ENCODE data around the gene DYNC1I1. TPM values are rescaled to one million over a fixed set of nuclear protein-coding genes. Genes with fewer than 3 reads are reported as not detected.

Gene DYNC1I1
- total and polyA plus RNA-seq, 2 of the 4 experiments (the other 2 are of a cell fraction), result under 0.01 to 0.15 TPM

- POLR2A ChIA-PET (ENCODE audit: unreplicated experiment), result no interaction called here
- BruUV-seq (replicated peaks), result no TSS peak
Measured at GRCh38 chr7:96102096-96102811, 329.9 kb downstream of the DYNC1I1 start.

More at GRCh38 chr7:96102096-96102811, 329.9 kb downstream of the DYNC1I1 start:
- Histone ChIP-seq H3K9me1 (ENCODE audit: insufficient read depth, low read length) (no peaks in the 10 kb centered on the region), H3K18ac (ENCODE audit: low read depth, low read length) (no peak overlapping the region), H4K5ac (ENCODE audit: low read depth, low read length) (no peak overlapping the region), H2AFZ (replicated peaks; ENCODE audit: low read length, poor library complexity) (no peak overlapping the region), H2BK20ac (ENCODE audit: low read depth, low read length) (no peak overlapping the region), H2BK120ac (ENCODE audit: low read depth, low read length) (no peak overlapping the region), H2AK9ac (replicated peaks; ENCODE audit: low read depth, low read length, poor library complexity) (no peak overlapping the region), H3K23ac (ENCODE audit: low read depth, low read length) (no peak overlapping the region), H3K79me1 (ENCODE audit: low read depth in 1 of 2, low read length in 2 of 2) (no peaks in the 10 kb centered on the region), H4K20me1 (ENCODE audit: insufficient read depth, low read length) (no peaks in the 10 kb centered on the region), H3K9me3 (ENCODE audit: control insufficient read depth, insufficient read depth, low read length) (no peaks in the 10 kb centered on the region), H3K27ac (ENCODE audit: insufficient read depth, low read length) (no peak overlapping the region), H3K4me2 (ENCODE audit: low read depth, low read length) (no peak overlapping the region), H3K56ac (ENCODE audit: extremely low read depth, insufficient read depth, low read length) (no peak overlapping the region), H3K36me3 (ENCODE audit: control insufficient read depth, insufficient read depth, low read length) (no peaks in the 10 kb centered on the region), H3K27me3 (ENCODE audit: control insufficient read depth, insufficient read depth, low read length) (no peaks in the 10 kb centered on the region), H2BK15ac (ENCODE audit: low read depth, low read length) (no peak overlapping the region), H3K4me3 (ENCODE audit: insufficient read depth, low read depth, low read length) (no peak overlapping the region), H4K8ac (ENCODE audit: low read depth in 2 of 2, low read length in 2 of 2) (no peak overlapping the region), H2AK5ac (ENCODE audit: low read depth, low read length) (no peak overlapping the region), H3K4me1 (ENCODE audit: control insufficient read depth, insufficient read depth, low read length) (no peaks in the 10 kb centered on the region), H4K91ac (ENCODE audit: insufficient read depth, low read depth, low read length) (no peak overlapping the region), H3K9ac (ENCODE audit: low read depth, low read length) (no peak overlapping the region), H3K14ac (replicated peaks; ENCODE audit: low read depth, low read length) (no peak overlapping the region), H2BK5ac (ENCODE audit: low read depth, low read length, poor library complexity, severe bottlenecking) (no peak overlapping the region), H3K4ac (ENCODE audit: low read depth, low read length) (no peak overlapping the region)
- intact Hi-C loops (cut with micrococcal nuclease), result no loop called here
- CTCF ChIA-PET, result interaction anchor here (0.6 kb wide), 1 partner anchor 963 kb away, joined by 3 read pairs; no protein-coding TSS in a partner anchor
- DNase-seq (no peak), ATAC-seq (ENCODE audit: low read depth) (no peak)
- dilution Hi-C loops (cut with HindIII; ENCODE audit: low sequenced_read_pairs, unreplicated experiment), result no loop called here
- in situ Hi-C loops (cut with MboI; ENCODE audit: low sequenced_read_pairs), result no loop called here
- no peak for TF ChIP-seq RAD21 (IDR thresholded peaks at IDR 0.05; ENCODE audit: low read length)
- TF ChIP-seq FOS (IDR thresholded peaks at IDR 0.05; ENCODE audit: low read depth, low read length), result no peak
- no peak for TF ChIP-seq SMC3 (IDR thresholded peaks at IDR 0.05; ENCODE audit: low read depth, low read length)
- TF ChIP-seq NFE2L2 (IDR thresholded peaks at IDR 0.05; ENCODE audit: low read depth, low read length), result no peak
- TF ChIP-seq MAZ (IDR thresholded peaks at IDR 0.05; ENCODE audit: borderline replicate concordance, low read depth, low read length), result no peak
